Measurements from ENCODE around the gene ZNF200.

ZNF200 gene

GRCh38 chr16:3192476-3193019 is 42.4 kb downstream of the ZNF200 start:
- no peak for DNase-seq (ENCODE audit: low spot score)
- in situ Hi-C loops (cut with MboI; ENCODE audit: low sequenced_read_pairs, unreplicated experiment) = no loop called here
- TF ChIP-seq, protein P1, sequence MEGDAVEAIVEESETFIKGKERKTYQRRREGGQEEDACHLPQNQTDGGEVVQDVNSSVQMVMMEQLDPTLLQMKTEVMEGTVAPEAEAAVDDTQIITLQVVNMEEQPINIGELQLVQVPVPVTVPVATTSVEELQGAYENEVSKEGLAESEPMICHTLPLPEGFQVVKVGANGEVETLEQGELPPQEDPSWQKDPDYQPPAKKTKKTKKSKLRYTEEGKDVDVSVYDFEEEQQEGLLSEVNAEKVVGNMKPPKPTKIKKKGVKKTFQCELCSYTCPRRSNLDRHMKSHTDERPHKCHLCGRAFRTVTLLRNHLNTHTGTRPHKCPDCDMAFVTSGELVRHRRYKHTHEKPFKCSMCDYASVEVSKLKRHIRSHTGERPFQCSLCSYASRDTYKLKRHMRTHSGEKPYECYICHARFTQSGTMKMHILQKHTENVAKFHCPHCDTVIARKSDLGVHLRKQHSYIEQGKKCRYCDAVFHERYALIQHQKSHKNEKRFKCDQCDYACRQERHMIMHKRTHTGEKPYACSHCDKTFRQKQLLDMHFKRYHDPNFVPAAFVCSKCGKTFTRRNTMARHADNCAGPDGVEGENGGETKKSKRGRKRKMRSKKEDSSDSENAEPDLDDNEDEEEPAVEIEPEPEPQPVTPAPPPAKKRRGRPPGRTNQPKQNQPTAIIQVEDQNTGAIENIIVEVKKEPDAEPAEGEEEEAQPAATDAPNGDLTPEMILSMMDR (IDR thresholded peaks at IDR 0.05; ENCODE audit: borderline replicate concordance, control extremely low read depth, extremely low read depth, insufficient read depth, missing control alignments) = no peak

GRCh38 chr16:3190949-3191353 is 44.0 kb downstream of the ZNF200 start:
- in situ Hi-C loops (cut with MboI; ENCODE audit: low sequenced_read_pairs, unreplicated experiment) = no loop called here
- DNase-seq (ENCODE audit: low spot score) = no peak
- TF ChIP-seq, protein P1 (IDR thresholded peaks at IDR 0.05; ENCODE audit: borderline replicate concordance, control extremely low read depth, extremely low read depth, insufficient read depth, missing control alignments) = no peak

DNA sequence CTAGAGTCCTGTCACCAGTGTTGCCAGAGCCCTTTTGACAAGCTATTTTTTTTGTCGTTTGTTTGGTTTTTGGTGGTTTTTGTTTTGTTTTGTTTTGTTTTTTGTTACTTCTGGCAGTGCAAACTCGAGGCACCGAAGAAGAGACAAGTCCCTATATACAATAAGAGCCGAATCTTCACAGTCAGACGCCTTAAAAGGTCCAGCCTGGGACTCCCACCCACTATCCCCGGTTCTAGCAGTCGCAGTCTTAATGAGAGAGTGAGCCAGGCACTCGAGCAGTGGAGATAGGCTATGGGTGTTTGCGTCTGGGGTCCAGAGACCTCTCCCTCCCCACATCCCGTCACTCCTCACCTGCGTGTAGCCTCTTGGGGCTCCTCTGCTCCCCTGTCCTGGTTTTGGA is 45.1 kb downstream of the ZNF200 start:
- in situ Hi-C loops (cut with MboI; ENCODE audit: low sequenced_read_pairs, unreplicated experiment) = no loop called here
- no peak for DNase-seq (ENCODE audit: low spot score)
- TF ChIP-seq, protein P1 (IDR thresholded peaks at IDR 0.05; ENCODE audit: borderline replicate concordance, control extremely low read depth, extremely low read depth, insufficient read depth, missing control alignments) = no peak

GRCh38 chr16:3188925-3189825 is 45.8 kb downstream of the ZNF200 start:
- in situ Hi-C loops (cut with MboI; ENCODE audit: low sequenced_read_pairs, unreplicated experiment) = no loop called here
- peak; percentile 78 for DNase-seq (ENCODE audit: low spot score)
- TF ChIP-seq, protein P1 (IDR thresholded peaks at IDR 0.05; ENCODE audit: borderline replicate concordance, control extremely low read depth, extremely low read depth, insufficient read depth, missing control alignments) = no peak

DNA sequence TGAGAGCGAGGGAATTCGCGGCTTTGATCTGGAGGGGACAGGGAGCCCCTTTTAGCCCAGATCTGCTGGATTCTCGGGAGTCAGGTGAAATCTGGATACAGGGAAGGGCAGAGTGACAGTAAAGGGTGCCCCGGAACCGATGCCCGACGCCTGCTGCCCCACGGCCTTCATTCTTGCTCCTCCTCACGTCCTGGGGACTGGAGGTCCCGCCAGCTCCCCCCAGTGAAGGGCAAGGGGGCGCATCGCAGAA is 46.4 kb downstream of the ZNF200 start:
- no peak for DNase-seq (ENCODE audit: low spot score)
- TF ChIP-seq, protein P1 (IDR thresholded peaks at IDR 0.05; ENCODE audit: borderline replicate concordance, control extremely low read depth, extremely low read depth, insufficient read depth, missing control alignments) = no peak
- in situ Hi-C loops (cut with MboI; ENCODE audit: low sequenced_read_pairs, unreplicated experiment) = no loop called here

DNA sequence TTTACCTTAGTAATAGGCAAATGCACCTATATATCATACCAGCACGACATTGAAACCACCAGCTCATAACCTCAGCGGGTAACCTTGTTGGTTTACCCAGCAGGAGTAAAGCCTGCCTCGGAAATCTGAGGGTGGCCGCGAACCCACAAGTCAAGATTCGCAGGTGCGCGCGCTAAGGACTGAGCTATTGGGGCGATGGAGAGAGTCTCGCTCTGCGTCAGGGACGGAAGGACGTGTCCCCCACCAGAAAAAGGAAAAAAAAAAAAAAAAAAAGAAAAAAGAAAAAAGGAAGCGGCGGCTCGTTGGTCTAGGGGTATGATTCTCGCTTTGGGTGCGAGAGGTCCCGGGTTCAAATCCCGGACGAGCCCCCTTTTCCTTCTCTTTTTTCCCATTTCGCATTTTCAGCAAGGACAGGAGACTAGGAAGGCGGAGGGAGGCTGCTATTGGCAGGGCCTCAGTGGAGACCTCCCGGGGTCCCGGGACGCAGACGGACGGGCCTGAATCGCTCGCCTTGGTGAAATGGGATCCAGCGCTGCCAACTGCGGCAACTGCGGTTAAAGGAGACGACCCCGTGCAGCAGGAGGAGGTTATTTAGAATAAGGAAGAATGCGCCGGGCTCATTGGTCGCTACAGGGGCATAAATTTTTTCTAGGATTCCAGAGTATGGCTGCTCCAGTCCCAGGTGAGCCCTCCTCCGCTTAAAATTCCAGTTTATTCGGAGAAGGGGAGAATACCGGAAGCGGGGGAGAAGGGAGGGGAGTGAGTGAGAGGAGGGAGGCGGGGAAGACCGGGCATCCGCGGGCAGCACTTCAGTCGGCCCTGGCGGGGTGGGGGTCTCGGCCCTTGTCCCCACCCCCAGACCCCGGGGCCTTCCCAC is 46.9 kb downstream of the ZNF200 start, which contains the start of gene OR1F1:
TSS of gene OR1F1 (plus strand) at position 407 of the 877 bp plus-strand sequence.
- in situ Hi-C loops (cut with MboI; ENCODE audit: low sequenced_read_pairs, unreplicated experiment) = no loop called here
- TF ChIP-seq, protein P1 (IDR thresholded peaks at IDR 0.05; ENCODE audit: borderline replicate concordance, control extremely low read depth, extremely low read depth, insufficient read depth, missing control alignments) = no peak
- peak; percentile 70 for DNase-seq (ENCODE audit: low spot score)
